ENCODE data around the gene CDYL.

Gene CDYL

GRCh38 chr6:4772750-4773149, 3.5 kb upstream of the CDYL start:
- TF ChIP-seq CTCF (IDR thresholded peaks at IDR 0.05; ENCODE audit: low read length, missing control alignments): no peak
- no peak overlapping the region for H3K4me3 ChIP-seq (replicated peaks; ENCODE audit: low read depth, low read length)
- no peak for DNase-seq (ENCODE audit: low read depth)

- DNase-seq (ENCODE audit: low read depth): no peak
- TF ChIP-seq CTCF (IDR thresholded peaks at IDR 0.05; ENCODE audit: low read length, missing control alignments): no peak
- H3K4me3 ChIP-seq (replicated peaks; ENCODE audit: low read depth, low read length): no peak overlapping the region
Measured at GRCh38 chr6:4773181-4773580, 3.0 kb upstream of the CDYL start.

DNA sequence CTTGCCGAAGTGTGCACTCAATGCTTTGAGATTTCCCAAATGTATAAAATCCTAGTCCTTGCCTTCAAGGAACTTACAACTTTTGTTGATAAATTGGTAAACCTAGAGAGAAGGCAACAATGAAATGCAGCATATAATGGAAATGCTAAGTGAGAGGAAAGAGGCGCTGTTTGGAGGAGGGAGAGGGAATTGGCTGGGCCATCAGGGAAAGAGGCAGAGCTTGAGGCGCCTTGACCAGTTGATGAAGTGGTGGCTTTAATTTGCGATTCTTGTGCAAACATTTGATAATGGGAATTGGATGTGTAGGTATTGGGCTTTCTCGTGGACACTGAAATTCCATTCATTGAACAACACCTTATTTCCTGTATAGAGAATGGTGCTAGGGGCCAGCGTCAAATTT, 1.9 kb upstream of the CDYL start:
- no peak for DNase-seq (ENCODE audit: low read depth)
- H3K4me3 ChIP-seq (replicated peaks; ENCODE audit: low read depth, low read length): no peak overlapping the region
- no peak for TF ChIP-seq CTCF (IDR thresholded peaks at IDR 0.05; ENCODE audit: low read length, missing control alignments)

GRCh38 chr6:4774715-4775493, 1.3 kb upstream of the CDYL start:
- peak overlapping the region; percentile 45 for H3K4me3 ChIP-seq (replicated peaks; ENCODE audit: low read depth, low read length)
- TF ChIP-seq CTCF (IDR thresholded peaks at IDR 0.05; ENCODE audit: low read length, missing control alignments): no peak
- DNase-seq (ENCODE audit: low read depth): no peak

GRCh38 chr6:4775494-4776130, 592 bp upstream of the CDYL start:
- no peak for TF ChIP-seq CTCF (IDR thresholded peaks at IDR 0.05; ENCODE audit: low read length, missing control alignments)

DNA sequence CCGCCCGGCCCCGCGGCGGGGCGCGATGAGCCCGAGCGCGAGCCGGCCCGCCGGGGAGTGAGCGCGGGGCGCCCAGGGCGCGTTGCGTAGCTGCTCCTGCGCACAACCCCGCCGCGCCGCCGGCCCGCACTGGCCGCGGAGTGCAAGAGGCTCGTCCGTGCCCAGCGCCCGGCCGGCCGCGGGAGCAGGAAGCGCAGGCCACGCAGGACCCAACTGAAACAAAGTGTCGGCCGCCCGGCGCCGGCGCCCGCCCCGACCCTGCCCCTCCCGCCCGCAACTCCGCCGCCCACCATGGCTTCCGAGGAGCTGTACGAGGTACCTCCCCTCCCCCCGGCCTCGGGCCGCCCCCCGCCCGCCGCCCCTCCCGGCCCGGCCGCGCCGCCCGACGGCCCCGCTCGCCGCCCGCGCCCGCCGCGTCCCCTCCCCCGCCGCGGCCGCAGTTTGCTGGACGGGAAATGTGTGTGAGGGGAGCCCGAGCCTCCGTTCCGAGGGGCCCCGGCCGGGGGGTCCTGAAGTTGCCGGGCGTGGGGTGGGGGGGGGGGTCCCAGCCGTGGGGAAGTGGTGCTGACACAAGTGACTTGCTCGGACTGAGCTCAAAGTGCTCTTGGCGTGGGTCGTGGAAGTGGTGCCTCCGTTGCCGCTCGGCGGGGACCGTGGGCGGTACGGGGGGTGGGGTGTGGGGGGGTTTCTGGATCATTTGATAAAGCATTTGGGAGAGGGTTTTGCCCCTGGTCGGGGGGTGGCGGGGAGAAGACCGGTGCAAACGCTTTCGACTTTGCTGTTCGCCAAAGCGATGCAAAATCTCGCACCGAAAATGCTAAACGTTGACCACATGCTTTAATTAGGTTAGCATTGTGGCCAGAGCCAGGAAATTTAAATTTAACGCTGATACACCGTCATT, 539 bp downstream of the CDYL start:
- peak overlapping the region; percentile 60 for H3K4me3 ChIP-seq (replicated peaks; ENCODE audit: low read depth, low read length)
- no peak for DNase-seq (ENCODE audit: low read depth)
- no peak for TF ChIP-seq CTCF (IDR thresholded peaks at IDR 0.05; ENCODE audit: low read length, missing control alignments)

More at GRCh38 chr6:4775494-4776130, 592 bp upstream of the CDYL start:
- H3K4me3 ChIP-seq (replicated peaks; ENCODE audit: low read depth, low read length): peak overlapping the region; percentile 45
- DNase-seq (ENCODE audit: low read depth): peak; percentile 83

Measured in fibroblast of pulmonary artery (primary cell).